Measurements from ENCODE around the gene RPL11.

DNA sequence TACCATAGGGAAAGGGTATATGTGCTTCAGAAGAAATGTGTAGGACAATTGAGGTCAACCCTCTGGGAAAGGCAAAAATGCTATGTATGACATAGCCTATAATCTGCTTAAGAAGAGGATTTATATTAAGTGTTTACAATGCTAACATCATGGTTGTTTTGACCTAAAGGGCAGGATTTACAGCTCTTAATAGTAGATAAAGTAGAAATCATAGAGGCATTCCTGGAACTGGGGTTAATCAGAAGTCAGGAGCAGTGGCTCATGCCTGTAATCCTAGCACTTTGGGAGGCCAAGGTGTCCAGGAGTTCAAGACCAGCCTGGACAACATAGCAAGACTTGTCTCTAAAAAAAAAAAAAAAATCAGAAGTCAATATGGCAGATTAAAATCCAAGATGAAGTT is 8.7 kb upstream of the RPL11 start:
- TF ChIP-seq, protein P1, sequence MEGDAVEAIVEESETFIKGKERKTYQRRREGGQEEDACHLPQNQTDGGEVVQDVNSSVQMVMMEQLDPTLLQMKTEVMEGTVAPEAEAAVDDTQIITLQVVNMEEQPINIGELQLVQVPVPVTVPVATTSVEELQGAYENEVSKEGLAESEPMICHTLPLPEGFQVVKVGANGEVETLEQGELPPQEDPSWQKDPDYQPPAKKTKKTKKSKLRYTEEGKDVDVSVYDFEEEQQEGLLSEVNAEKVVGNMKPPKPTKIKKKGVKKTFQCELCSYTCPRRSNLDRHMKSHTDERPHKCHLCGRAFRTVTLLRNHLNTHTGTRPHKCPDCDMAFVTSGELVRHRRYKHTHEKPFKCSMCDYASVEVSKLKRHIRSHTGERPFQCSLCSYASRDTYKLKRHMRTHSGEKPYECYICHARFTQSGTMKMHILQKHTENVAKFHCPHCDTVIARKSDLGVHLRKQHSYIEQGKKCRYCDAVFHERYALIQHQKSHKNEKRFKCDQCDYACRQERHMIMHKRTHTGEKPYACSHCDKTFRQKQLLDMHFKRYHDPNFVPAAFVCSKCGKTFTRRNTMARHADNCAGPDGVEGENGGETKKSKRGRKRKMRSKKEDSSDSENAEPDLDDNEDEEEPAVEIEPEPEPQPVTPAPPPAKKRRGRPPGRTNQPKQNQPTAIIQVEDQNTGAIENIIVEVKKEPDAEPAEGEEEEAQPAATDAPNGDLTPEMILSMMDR (IDR thresholded peaks at IDR 0.05), result no peak
- no peak for TF ChIP-seq POLR2AphosphoS5 (IDR thresholded peaks at IDR 0.05)
- no peak for TF ChIP-seq POLR2A (IDR thresholded peaks at IDR 0.05)
- no peak for TF ChIP-seq EP300 (IDR thresholded peaks at IDR 0.05)

Data from suprapubic skin (tissue), 4 donors.